ENCODE results near the gene TIMP3.

DNA sequence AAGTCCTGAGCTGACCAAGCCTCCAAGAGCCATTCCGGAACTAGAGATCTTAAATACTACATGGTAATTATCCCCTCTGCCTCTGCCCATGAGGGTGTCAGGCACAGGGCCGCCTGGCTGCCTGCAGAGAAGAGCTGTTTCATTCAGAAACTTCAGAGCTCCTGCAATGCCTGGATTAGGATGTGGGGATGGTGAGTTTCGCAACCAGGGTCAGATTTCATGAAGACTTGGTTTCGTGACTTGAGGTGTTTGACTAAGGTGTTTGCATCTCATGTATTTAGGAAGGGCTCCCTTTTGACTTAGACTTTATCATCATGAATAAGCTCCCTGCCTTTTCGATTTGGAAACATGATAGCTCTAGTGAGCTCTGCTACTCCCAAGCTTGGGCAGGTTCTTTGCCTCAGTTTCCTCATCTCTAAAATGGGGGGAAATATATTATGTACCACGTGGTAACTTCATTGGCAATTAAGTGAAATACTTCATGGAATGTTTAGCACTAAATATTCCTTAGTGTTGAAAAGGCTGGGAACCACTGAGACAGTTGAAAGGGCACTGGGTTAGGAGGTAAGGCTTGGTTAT is 9.1 kb downstream of the TIMP3 start:
- TF ChIP-seq, protein P1, sequence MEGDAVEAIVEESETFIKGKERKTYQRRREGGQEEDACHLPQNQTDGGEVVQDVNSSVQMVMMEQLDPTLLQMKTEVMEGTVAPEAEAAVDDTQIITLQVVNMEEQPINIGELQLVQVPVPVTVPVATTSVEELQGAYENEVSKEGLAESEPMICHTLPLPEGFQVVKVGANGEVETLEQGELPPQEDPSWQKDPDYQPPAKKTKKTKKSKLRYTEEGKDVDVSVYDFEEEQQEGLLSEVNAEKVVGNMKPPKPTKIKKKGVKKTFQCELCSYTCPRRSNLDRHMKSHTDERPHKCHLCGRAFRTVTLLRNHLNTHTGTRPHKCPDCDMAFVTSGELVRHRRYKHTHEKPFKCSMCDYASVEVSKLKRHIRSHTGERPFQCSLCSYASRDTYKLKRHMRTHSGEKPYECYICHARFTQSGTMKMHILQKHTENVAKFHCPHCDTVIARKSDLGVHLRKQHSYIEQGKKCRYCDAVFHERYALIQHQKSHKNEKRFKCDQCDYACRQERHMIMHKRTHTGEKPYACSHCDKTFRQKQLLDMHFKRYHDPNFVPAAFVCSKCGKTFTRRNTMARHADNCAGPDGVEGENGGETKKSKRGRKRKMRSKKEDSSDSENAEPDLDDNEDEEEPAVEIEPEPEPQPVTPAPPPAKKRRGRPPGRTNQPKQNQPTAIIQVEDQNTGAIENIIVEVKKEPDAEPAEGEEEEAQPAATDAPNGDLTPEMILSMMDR (IDR thresholded peaks at IDR 0.05): no peak
- no peak for TF ChIP-seq POLR2A (IDR thresholded peaks at IDR 0.05)
- no peak for TF ChIP-seq POLR2AphosphoS5 (IDR thresholded peaks at IDR 0.05)
